GM18508 (cell line): Measurements from ENCODE around the gene KIRREL3.

ENCODE experiments used
- ATAC-seq: cut with Tn5 transposase; IDR thresholded peaks from one replicate; pipeline ENCODE4 v1.9.1; 2021; ENCODE audit warnings: moderate number of reproducible peaks; ENCODE audit not compliant: insufficient read depth, unreplicated experiment

The KIRREL3 gene

GRCh38 chr11:126840975-126841374, 159.6 kb downstream of the KIRREL3 start:
- ATAC-seq, result no peak

GRCh38 chr11:126840201-126840886, 160.2 kb downstream of the KIRREL3 start:
- ATAC-seq, result no peak

- no peak for ATAC-seq
These were observed 161.1 kb downstream of the KIRREL3 start for GRCh38 chr11:126839496-126839895.

GRCh38 chr11:126838779-126839178, 161.8 kb downstream of the KIRREL3 start:
- no peak for ATAC-seq

- ATAC-seq, result no peak
These were observed 163.0 kb downstream of the KIRREL3 start for GRCh38 chr11:126837581-126837980.

- no peak for ATAC-seq
These were observed 166.0 kb downstream of the KIRREL3 start for GRCh38 chr11:126834573-126834972.

- no peak for ATAC-seq
These were observed 166.4 kb downstream of the KIRREL3 start for GRCh38 chr11:126834149-126834548.

- ATAC-seq, result no peak
These were observed 167.5 kb downstream of the KIRREL3 start for GRCh38 chr11:126833065-126833464.

- no peak for ATAC-seq
These were observed 168.2 kb downstream of the KIRREL3 start for GRCh38 chr11:126832387-126832786.

GRCh38 chr11:126830216-126830806, 170.3 kb downstream of the KIRREL3 start:
- ATAC-seq, result no peak

GRCh38 chr11:126829716-126830115, 170.9 kb downstream of the KIRREL3 start:
- ATAC-seq, result no peak

GRCh38 chr11:126824035-126824607, 176.4 kb downstream of the KIRREL3 start:
- ATAC-seq, result no peak

- no peak for ATAC-seq
These were observed 177.3 kb downstream of the KIRREL3 start for GRCh38 chr11:126823274-126823673.

GRCh38 chr11:126821827-126822226, 178.7 kb downstream of the KIRREL3 start:
- ATAC-seq, result no peak

GRCh38 chr11:126819194-126819593, 181.4 kb downstream of the KIRREL3 start:
- ATAC-seq, result no peak

GRCh38 chr11:126817523-126818450, 182.8 kb downstream of the KIRREL3 start:
- ATAC-seq, result no peak

- ATAC-seq, result no peak
These were observed 183.5 kb downstream of the KIRREL3 start for GRCh38 chr11:126817096-126817495.

- ATAC-seq, result no peak
These were observed 183.9 kb downstream of the KIRREL3 start for GRCh38 chr11:126816645-126817044.

GRCh38 chr11:126815111-126815510, 185.5 kb downstream of the KIRREL3 start:
- no peak for ATAC-seq

GRCh38 chr11:126810776-126811175, 189.8 kb downstream of the KIRREL3 start:
- ATAC-seq, result no peak
